ENCODE measurements around the gene ZNF770.

ZNF770 gene, protein sequence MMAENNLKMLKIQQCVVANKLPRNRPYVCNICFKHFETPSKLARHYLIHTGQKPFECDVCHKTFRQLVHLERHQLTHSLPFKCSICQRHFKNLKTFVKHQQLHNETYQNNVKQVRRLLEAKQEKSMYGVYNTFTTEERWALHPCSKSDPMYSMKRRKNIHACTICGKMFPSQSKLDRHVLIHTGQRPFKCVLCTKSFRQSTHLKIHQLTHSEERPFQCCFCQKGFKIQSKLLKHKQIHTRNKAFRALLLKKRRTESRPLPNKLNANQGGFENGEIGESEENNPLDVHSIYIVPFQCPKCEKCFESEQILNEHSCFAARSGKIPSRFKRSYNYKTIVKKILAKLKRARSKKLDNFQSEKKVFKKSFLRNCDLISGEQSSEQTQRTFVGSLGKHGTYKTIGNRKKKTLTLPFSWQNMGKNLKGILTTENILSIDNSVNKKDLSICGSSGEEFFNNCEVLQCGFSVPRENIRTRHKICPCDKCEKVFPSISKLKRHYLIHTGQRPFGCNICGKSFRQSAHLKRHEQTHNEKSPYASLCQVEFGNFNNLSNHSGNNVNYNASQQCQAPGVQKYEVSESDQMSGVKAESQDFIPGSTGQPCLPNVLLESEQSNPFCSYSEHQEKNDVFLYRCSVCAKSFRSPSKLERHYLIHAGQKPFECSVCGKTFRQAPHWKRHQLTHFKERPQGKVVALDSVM

DNA sequence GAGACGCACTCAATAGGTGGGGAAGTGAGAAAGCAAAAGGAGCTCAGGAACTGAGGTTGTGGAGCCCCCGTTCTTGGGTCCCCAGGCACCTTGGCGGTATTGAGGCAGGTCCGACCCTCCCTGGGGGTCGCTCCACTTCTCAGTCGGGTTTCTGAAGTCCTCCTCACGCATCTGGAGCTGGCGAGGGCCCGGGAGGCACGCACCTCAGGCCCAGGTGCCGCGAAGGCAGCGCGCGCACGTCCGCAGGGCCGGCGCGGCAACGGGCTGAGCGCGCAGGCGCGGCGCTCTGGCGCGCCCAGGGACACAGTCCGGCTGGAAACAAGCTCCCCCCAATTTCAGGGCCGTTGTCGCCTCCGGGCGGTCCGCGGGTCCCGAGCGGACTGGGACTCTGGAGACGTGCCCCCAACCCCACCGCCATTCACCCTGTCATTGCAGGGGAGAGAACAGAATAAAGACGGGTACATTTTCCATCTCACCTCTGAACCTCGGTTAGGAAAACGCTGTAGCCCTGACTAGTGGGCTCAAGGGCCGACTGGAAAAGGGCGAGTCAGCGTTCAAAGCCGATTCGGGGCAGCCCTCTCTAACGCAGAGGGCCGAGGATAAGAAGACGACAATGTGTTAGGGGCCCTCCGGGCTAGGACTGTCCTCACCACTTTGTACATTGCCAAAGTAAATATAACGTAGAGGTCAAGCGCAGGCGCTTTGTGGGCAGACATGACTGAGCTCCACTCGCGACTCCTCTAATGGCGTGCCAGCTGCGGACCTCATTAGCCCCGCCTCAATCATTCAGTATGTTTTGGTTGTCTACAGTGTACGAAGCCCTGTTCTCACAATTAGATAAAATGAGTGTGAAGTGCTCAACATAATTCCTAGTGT lies at the start of gene ZNF770:
Gene ZNF770, minus strand, starts transcription at position 261 of the 876 bp plus-strand sequence. CDS start 4,853 bp downstream, outside the sequence.
- peak; percentile 79 for DNase-seq

GRCh38 chr15:35028235-35028984 lies 40.3 kb upstream of the ZNF770 start:
- DNase-seq: no peak

GRCh38 chr15:35023804-35024203 lies 35.7 kb upstream of the ZNF770 start:
- DNase-seq: peak; percentile 17

DNA sequence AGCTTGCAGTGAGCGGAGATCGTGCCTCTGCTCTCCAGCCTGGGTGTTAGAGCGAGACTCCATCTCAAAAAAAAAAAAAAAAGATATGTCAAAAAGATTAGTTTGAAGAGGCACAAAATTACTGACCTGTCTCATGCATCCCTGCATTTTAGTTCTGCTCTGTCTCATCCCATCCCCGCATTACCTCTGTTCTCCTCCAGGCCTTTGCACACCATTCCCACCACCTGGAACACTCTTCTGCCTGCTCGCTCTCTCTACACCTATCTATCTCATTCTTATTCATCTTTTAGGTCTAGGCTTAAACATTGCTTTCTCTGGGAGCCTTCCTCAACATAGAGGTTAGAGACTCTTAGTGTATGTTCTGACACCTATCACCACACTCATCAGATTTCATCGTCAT lies 32.9 kb upstream of the ZNF770 start:
- DNase-seq: no peak

GRCh38 chr15:35019404-35020327 lies 31.6 kb upstream of the ZNF770 start:
- DNase-seq: no peak

DNA sequence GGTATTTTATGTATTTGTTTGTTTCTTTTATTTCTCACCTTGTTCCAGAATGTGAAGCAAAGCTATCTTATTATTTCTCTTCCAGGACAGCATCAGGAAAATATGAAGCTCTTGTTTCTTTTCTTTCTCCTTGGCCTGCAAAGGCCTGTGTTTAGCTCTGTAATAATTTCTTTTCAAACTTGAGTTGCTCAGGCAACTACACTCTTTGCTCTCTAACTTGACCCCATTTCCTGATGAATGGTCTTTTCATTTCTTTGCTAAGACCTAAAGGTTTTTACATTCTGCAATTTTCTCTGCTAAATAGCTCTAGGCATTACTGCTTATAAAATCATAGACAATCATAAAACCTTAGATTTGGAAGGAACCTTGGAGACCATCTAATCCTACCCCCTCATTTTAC lies 26.2 kb upstream of the ZNF770 start:
- no peak for DNase-seq

DNA sequence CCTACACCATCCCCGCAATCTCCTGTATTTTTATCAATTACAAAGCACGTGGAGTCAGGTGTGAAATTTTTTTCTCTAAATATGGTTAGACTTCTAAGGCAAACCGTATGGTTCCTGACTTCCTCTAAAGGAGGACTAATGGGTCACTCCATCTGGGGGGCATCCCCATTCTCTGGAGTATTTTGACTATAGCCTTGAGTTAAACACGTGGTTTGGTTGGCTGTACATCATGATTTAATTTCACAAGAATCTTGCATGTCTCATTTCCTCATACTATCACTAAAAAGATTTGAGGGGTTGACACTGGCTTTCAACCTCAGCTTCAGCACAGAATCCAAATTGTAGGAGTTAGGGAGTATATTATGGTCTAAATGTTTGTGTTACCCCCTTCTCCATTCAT lies 25.3 kb upstream of the ZNF770 start:
- no peak for DNase-seq

GRCh38 chr15:35007397-35007796 lies 19.3 kb upstream of the ZNF770 start:
- DNase-seq: no peak

DNA sequence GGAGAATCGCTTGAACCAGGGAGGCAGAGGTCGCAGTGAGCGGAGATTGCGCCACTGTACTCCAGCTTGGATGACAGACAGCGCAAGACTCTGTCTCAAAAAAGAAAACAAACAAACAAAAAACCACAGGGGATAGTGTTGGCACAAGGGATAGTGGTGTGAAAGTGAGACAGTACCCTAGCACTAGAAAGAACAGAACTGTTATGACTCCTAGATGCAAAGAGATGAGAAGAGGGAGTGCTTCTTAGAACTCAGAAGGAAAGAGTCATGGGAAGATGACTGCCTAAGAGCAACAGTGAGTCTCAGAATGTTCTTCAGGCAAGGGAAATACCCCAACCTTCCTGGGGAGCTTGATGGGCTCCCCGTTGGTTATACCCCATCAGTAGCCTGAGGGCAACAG lies 17.8 kb upstream of the ZNF770 start:
- no peak for DNase-seq

- DNase-seq: no peak
Measured at GRCh38 chr15:35003928-35004327, 15.8 kb upstream of the ZNF770 start.

GRCh38 chr15:35000511-35000910 lies 12.4 kb upstream of the ZNF770 start:
- no peak for DNase-seq

DNA sequence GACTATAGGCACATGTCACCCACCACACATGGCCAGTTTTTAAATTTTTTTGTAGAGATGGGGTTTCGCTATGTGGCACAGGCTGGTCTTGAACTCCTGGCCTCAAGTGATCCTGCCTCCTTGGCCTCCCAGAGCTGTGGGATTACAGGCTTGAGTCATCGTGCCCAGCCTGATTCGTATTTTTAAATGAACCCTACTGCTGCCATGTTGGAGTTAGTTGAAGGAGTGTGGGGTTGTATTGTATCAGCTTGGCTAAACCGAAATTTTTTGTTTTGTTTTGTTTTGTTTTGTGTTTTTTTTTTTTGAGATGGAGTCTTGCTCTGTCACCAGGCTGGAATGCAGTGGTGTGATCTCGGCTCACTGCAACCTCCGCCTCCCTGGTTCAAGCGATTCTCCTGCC lies 11.8 kb upstream of the ZNF770 start:
- no peak for DNase-seq

GRCh38 chr15:34994925-34995324 lies 6.8 kb upstream of the ZNF770 start:
- no peak for DNase-seq

- DNase-seq: no peak
Measured at GRCh38 chr15:34993877-34994276, 5.8 kb upstream of the ZNF770 start.

- DNase-seq: no peak
Measured at GRCh38 chr15:34993412-34993811, 5.3 kb upstream of the ZNF770 start.

DNA sequence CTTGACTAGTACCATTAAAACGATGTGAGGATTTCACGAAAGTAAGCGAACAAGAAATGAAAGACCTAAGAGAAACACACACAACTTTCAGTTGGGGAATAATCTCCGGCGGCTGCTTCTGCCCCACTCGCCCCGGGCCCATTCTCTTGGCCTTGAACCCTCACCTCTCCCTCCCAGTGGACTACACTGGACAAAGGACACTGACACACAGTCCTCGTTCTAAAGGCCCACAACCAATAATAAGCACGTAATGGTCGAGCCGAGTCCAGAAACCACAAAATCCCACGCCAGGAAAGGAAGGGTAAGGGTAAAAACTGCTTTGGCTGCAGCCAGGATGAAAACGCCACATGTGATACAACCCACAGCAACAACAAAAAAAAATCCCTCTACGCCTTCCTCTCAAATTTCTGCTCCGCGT lies 469 bp downstream of the ZNF770 start:
- DNase-seq: no peak

GRCh38 chr15:34986771-34987480 lies 1.2 kb downstream of the ZNF770 start:
- no peak for DNase-seq

DNA sequence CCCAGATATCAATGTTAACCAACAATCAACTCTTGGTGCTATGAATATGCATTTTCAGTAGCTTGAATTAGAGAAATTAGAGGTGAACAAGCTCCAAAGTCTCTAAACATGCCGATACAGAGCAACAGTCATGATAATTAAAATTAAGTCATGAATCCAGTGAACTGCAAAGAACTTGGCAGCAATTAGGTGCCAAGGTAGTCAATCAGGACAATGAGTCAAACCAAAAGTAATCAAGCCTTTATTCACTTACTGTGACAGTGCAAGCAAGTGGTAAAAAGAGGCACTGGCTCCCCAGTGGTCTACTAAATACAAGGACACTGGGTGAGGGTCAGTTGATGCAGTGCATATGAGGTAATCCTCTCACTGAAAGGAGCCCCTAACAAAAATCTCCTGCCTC lies 1.8 kb downstream of the ZNF770 start:
- no peak for DNase-seq

- no peak for DNase-seq
Measured at GRCh38 chr15:34984889-34985630, 3.0 kb downstream of the ZNF770 start.

GRCh38 chr15:34976743-34977142 lies 11.3 kb downstream of the ZNF770 start:
- DNase-seq: no peak
